Measurements from ENCODE around the gene TSPAN18. TPM values are rescaled to one million over a fixed set of nuclear protein-coding genes. Genes with fewer than 3 reads are reported as not detected.

TSPAN18 gene
- total RNA-seq, 1 donor: under 0.01 TPM

- DNase-seq (ENCODE audit: low read depth): no peak
- H3K4me3 ChIP-seq (ENCODE audit: low read depth, low read length): no peak overlapping the region
- TF ChIP-seq, protein P1, sequence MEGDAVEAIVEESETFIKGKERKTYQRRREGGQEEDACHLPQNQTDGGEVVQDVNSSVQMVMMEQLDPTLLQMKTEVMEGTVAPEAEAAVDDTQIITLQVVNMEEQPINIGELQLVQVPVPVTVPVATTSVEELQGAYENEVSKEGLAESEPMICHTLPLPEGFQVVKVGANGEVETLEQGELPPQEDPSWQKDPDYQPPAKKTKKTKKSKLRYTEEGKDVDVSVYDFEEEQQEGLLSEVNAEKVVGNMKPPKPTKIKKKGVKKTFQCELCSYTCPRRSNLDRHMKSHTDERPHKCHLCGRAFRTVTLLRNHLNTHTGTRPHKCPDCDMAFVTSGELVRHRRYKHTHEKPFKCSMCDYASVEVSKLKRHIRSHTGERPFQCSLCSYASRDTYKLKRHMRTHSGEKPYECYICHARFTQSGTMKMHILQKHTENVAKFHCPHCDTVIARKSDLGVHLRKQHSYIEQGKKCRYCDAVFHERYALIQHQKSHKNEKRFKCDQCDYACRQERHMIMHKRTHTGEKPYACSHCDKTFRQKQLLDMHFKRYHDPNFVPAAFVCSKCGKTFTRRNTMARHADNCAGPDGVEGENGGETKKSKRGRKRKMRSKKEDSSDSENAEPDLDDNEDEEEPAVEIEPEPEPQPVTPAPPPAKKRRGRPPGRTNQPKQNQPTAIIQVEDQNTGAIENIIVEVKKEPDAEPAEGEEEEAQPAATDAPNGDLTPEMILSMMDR (IDR thresholded peaks at IDR 0.05; ENCODE audit: insufficient read depth, low read depth, low read length): no peak
Measured at GRCh38 chr11:44777209-44778194, 50.7 kb downstream of the TSPAN18 start.

DNA sequence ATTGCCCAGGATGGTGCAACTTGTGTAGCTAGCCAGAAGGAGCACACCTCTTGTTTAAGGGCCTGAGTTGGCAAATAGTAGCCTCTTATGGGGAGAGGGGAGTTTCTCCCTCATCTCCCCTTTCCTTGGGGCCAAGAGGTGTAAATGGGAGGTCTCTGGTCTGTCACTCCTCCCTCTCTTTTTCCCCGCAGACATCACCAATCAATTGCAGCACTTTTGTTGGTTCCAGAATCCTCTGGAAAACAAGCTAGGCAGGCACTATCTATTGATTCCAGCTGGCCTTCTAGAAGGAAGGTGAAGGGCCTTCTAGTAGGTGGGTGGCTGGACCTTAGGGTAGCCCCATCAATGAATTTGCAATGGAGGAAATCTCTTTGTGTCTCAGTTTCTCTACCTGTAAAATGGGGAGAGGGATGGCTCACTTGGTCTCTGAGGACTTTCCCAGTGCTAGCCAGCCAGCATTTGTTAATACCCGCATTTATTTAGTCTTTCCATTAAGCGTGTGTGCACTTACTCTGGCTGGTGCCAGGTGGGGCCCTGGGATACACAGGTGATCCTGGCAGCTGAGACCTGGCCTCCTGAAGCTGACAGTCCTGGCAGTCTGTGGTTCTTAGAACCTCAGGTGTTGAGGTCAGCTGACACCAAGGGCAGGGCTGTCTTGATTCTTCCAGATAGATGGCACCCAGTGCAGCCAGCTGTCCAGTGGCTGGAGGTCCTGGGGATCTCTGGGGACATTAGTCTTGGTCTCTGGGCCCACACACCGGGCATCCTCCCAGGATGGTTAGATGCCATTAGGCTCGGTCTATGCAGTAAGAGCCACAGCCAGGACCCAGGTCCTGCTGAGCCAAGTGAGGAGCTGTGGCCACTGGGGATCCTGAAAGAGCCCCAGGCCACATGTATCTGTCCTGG, 51.7 kb downstream of the TSPAN18 start:
- TF ChIP-seq, protein P1 (IDR thresholded peaks at IDR 0.05; ENCODE audit: insufficient read depth, low read depth, low read length): no peak
- H3K4me3 ChIP-seq (ENCODE audit: low read depth, low read length): no peak overlapping the region
- no peak for DNase-seq (ENCODE audit: low read depth)

DNA sequence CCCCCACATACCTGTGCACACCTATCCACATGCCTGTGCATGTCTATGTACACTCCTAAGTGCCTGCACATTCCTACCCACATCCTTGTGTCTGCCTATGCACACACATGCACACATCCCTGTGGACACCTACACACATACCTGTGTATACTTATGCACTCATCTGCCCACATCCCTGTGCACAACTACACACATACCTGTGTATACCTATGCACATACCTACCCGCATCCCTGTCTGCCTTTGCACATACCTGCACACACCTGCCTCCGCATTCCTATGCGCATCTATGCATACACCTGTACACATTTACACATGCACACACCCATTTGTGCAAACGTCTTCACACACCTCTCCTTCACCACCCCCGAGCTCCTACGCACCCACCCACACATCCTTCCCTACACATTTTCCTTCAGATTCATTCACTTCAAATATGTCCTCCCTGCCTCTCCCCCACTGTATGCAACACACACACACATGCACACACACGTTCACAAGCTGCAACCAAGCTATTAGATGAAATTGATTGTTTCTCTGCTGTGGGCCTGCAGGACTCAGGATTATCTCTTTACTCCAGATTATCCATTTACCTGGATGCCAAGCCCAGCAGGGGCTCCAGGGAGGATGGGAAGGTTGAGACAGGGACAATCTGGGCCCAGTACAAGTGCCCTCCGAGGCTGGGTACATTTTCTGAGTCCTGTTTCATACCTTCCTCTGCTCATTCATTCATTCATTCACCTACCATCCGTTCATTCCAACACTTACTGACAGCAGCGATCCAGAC, 53.2 kb downstream of the TSPAN18 start:
- H3K4me3 ChIP-seq (ENCODE audit: low read depth, low read length): no peak overlapping the region
- DNase-seq (ENCODE audit: low read depth): no peak
- TF ChIP-seq, protein P1 (IDR thresholded peaks at IDR 0.05; ENCODE audit: insufficient read depth, low read depth, low read length): no peak

GRCh38 chr11:44780940-44781631, 54.3 kb downstream of the TSPAN18 start:
- TF ChIP-seq, protein P1 (IDR thresholded peaks at IDR 0.05; ENCODE audit: insufficient read depth, low read depth, low read length): no peak
- DNase-seq (ENCODE audit: low read depth): peak; percentile 93
- H3K4me3 ChIP-seq (ENCODE audit: low read depth, low read length): no peak overlapping the region

DNA sequence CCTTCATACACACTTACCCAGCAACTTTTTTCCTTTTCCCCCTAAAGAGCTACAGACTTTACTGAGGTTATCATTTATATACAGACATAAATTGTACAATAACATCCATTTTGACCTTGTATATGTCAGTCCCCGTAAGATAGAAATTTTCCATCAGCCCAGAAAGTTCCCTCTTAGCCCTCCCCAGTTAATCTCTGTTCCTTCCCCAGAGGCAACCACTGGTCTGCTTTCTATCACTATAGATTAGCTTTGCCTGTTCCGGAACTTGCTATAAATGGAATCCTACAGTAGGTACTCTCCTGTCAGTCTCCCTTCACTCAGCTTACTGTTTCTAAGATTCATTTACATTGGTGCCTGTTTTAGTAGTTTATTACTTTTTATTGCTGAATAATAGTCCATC, 54.9 kb downstream of the TSPAN18 start:
- TF ChIP-seq, protein P1 (IDR thresholded peaks at IDR 0.05; ENCODE audit: insufficient read depth, low read depth, low read length): no peak
- no peak overlapping the region for H3K4me3 ChIP-seq (ENCODE audit: low read depth, low read length)
- DNase-seq (ENCODE audit: low read depth): peak; percentile 63

Data from fibroblast of villous mesenchyme (primary cell).